ENCODE results near the gene CCDC57.

The CCDC57 gene

GRCh38 chr17:82108961-82109475, 103.6 kb downstream of the CCDC57 start:
- TF ChIP-seq CTCF (IDR thresholded peaks at IDR 0.05; ENCODE audit: low read depth, low read length), result no peak

GRCh38 chr17:82108496-82108945, 104.1 kb downstream of the CCDC57 start:
- TF ChIP-seq CTCF (IDR thresholded peaks at IDR 0.05; ENCODE audit: low read depth, low read length), result no peak
- H3K4me3 ChIP-seq (ENCODE audit: low read depth, low read length), result no peak overlapping the region

More at GRCh38 chr17:82108961-82109475, 103.6 kb downstream of the CCDC57 start:
- no peak overlapping the region for H3K4me3 ChIP-seq (ENCODE audit: low read depth, low read length)

- H3K4me3 ChIP-seq (ENCODE audit: low read depth, low read length), result no peak overlapping the region
- TF ChIP-seq CTCF (IDR thresholded peaks at IDR 0.05; ENCODE audit: low read depth, low read length), result no peak
Observed at GRCh38 chr17:82108038-82108437, 104.6 kb downstream of the CCDC57 start.

- H3K4me3 ChIP-seq (ENCODE audit: low read depth, low read length), result no peak overlapping the region
- TF ChIP-seq CTCF (IDR thresholded peaks at IDR 0.05; ENCODE audit: low read depth, low read length), result peak; percentile 19; the same call in 1 of the 2 replicates
Observed at GRCh38 chr17:82107341-82107860, 105.2 kb downstream of the CCDC57 start.

GRCh38 chr17:82106688-82107305, 105.8 kb downstream of the CCDC57 start:
- TF ChIP-seq CTCF (IDR thresholded peaks at IDR 0.05; ENCODE audit: low read depth, low read length), result no peak
- H3K4me3 ChIP-seq (ENCODE audit: low read depth, low read length), result no peak overlapping the region

- peak; percentile 26 for TF ChIP-seq CTCF (IDR thresholded peaks at IDR 0.05; ENCODE audit: low read depth, low read length)
- no peak overlapping the region for H3K4me3 ChIP-seq (ENCODE audit: low read depth, low read length)
Observed at GRCh38 chr17:82105882-82106687, 106.6 kb downstream of the CCDC57 start.

Measured in WI38 (cell line).